ENCODE measurements around the gene SHB. TPM values are rescaled to one million over a fixed set of nuclear protein-coding genes. Genes with fewer than 3 reads are reported as not detected.

Gene SHB
- total RNA-seq, 1 donor from 2014 or later = 22.5 TPM

GRCh38 chr9:38023661-38024035, 45.4 kb downstream of the SHB start:
- no peak overlapping the region for H3K4me3 Mint-ChIP-seq (ENCODE audit: low read depth)
- peak overlapping the region; percentile 79 for H3K27ac Mint-ChIP-seq
- H3K27me3 Mint-ChIP-seq = no peaks in the 10 kb centered on the region
- H3K36me3 Mint-ChIP-seq (ENCODE audit: insufficient read depth) = no peaks in the 10 kb centered on the region
- H3K4me1 Mint-ChIP-seq (ENCODE audit: low read depth) = peaks cover 41% of the 10 kb centered on the region
- no peak for TF ChIP-seq CTCF (IDR thresholded peaks at IDR 0.05; ENCODE audit: unreplicated experiment)
- H3K9me3 Mint-ChIP-seq (ENCODE audit: low read depth) = no peaks in the 10 kb centered on the region
- DNase-seq (ENCODE audit: low spot score, unreplicated experiment) = no peak

GRCh38 chr9:38022995-38023394, 46.0 kb downstream of the SHB start:
- TF ChIP-seq CTCF (IDR thresholded peaks at IDR 0.05; ENCODE audit: unreplicated experiment) = no peak
- H3K9me3 Mint-ChIP-seq (ENCODE audit: low read depth) = no peaks in the 10 kb centered on the region
- no peak overlapping the region for H3K4me3 Mint-ChIP-seq (ENCODE audit: low read depth)
- no peak for DNase-seq (ENCODE audit: low spot score, unreplicated experiment)
- no peaks in the 10 kb centered on the region for H3K36me3 Mint-ChIP-seq (ENCODE audit: insufficient read depth)
- peak overlapping the region; percentile 81 for H3K27ac Mint-ChIP-seq
- no peaks in the 10 kb centered on the region for H3K27me3 Mint-ChIP-seq
- peaks cover 48% of the 10 kb centered on the region for H3K4me1 Mint-ChIP-seq (ENCODE audit: low read depth)

- no peak for DNase-seq (ENCODE audit: low spot score, unreplicated experiment)
- Mint-ChIP-seq H3K27ac (peak overlapping the region; percentile 45), H3K27me3 (no peaks in the 10 kb centered on the region), H3K4me3 (ENCODE audit: low read depth) (no peak overlapping the region), H3K9me3 (ENCODE audit: low read depth) (no peaks in the 10 kb centered on the region), H3K36me3 (ENCODE audit: insufficient read depth) (no peaks in the 10 kb centered on the region), H3K4me1 (ENCODE audit: low read depth) (peaks cover 54% of the 10 kb centered on the region)
- no peak for TF ChIP-seq CTCF (IDR thresholded peaks at IDR 0.05; ENCODE audit: unreplicated experiment)
These were observed 46.7 kb downstream of the SHB start for GRCh38 chr9:38022203-38022895.

- Mint-ChIP-seq H3K4me1 (ENCODE audit: low read depth) (peaks cover 64% of the 10 kb centered on the region), H3K9me3 (ENCODE audit: low read depth) (no peaks in the 10 kb centered on the region), H3K36me3 (ENCODE audit: insufficient read depth) (no peaks in the 10 kb centered on the region), H3K27ac (peak overlapping the region; percentile 75), H3K27me3 (no peaks in the 10 kb centered on the region), H3K4me3 (ENCODE audit: low read depth) (no peak overlapping the region)
- no peak for TF ChIP-seq CTCF (IDR thresholded peaks at IDR 0.05; ENCODE audit: unreplicated experiment)
- DNase-seq (ENCODE audit: low spot score, unreplicated experiment) = no peak
These were observed 48.6 kb downstream of the SHB start for GRCh38 chr9:38020151-38021076.

DNA sequence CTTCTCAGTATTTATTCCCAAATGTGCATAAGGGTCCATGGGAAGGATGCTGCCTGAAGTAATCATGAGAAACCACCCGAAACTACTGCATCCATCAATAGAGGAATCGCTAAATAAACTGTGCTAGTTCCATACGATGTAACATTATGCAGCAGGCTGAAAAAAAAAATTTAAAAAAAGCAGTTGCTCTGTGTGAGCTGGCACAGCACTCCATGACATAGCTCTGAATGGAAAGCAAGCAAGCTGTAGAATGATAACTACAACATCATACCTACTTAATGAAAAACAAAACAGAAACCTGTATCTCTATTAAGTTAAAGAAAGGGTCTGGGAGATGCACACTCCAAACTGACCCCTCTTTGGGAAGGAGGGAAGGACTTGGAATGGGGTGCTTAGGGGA, 49.3 kb downstream of the SHB start:
- H3K4me1 Mint-ChIP-seq (ENCODE audit: low read depth) = peaks cover 60% of the 10 kb centered on the region
- DNase-seq (ENCODE audit: low spot score, unreplicated experiment) = no peak
- H3K9me3 Mint-ChIP-seq (ENCODE audit: low read depth) = no peaks in the 10 kb centered on the region
- no peaks in the 10 kb centered on the region for H3K27me3 Mint-ChIP-seq
- H3K27ac Mint-ChIP-seq = peak overlapping the region; percentile 75
- TF ChIP-seq CTCF (IDR thresholded peaks at IDR 0.05; ENCODE audit: unreplicated experiment) = no peak
- no peaks in the 10 kb centered on the region for H3K36me3 Mint-ChIP-seq (ENCODE audit: insufficient read depth)
- no peak overlapping the region for H3K4me3 Mint-ChIP-seq (ENCODE audit: low read depth)
